ENCODE results near the gene AUNIP. TPM values are rescaled to one million over a fixed set of nuclear protein-coding genes. Genes with fewer than 3 reads are reported as not detected.

AUNIP gene
- total RNA-seq, result 1 to 10 TPM; 4.8 TPM

DNA sequence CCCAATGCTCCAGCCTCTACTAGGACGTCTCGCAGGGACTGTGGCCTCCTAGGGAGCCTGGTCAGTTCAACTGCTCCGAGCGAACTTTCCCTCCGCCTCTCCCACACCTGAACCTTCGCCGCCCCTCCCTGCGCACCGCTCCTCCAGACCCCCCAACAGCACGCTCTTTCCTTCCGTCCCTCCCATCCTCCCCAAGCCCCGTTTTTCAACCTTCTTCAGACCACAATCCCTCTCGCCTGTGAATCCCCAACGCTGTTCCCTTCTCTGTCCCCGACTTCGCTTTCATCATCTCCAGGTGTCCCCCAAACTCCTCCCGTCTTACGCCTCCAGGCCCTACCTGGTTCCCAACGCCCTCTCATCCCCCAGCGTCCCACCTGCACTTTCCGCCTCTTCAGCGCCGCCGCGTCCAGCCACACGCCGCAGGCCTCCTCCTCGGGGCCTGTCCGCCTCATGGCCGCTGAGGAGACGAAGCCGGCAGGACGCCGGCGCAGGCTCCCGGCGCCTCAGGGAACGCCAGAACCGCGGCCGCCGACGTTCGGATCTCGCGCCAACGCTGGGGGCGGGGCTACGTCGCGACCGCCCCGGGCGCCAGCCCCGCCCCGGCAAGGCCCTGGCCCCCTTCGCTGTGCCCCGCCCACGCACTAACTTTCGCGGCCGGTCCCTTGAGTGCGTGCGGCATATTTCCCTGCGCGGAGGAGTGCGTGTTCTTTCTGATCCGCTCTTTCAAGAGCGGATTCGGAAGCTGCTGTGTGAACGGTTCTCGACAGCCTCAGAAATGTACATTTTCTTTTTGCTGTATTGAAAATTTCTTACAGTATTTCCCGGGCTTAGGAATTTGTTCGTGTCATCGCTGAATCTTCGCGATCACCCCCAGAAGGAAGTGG lies at the start of gene AUNIP:
Gene AUNIP, minus strand, starts transcription at position 552 of the 884 bp plus-strand sequence. Its CDS starts 100 bp downstream, at position 452.
- DNase-seq, result peak; percentile 95
- Mint-ChIP-seq H3K4me3 (peak within 1 kb of the TSS; percentile 88), H3K27me3 (no peaks in the 10 kb centered on the region), H3K36me3 (peaks cover 7% of the 10 kb centered on the region), H3K27ac (peak within 1 kb of the TSS; percentile 91), H3K4me1 (peaks cover 21% of the 10 kb centered on the region), H3K9me3 (no peaks in the 10 kb centered on the region)
- ATAC-seq (ENCODE audit: low read depth), result peak; percentile 94
- POLR2A ChIA-PET, result interaction anchor here (1.3 kb wide), 1 partner anchor 39 kb away, joined by 5 read pairs; the partner anchor contains the start of gene MTFR1L

GRCh38 chr1:25909040-25909439 lies 49.8 kb upstream of the AUNIP start:
- POLR2A ChIA-PET, result no interaction called here
- DNase-seq, result no peak
- no peak overlapping the region for H3K27ac Mint-ChIP-seq
- H3K4me3 Mint-ChIP-seq, result no peak overlapping the region
- H3K4me1 Mint-ChIP-seq, result peaks cover 15% of the 10 kb centered on the region
- H3K9me3 Mint-ChIP-seq, result no peaks in the 10 kb centered on the region
- no peak for ATAC-seq (ENCODE audit: low read depth)
- peaks cover 22% of the 10 kb centered on the region for H3K27me3 Mint-ChIP-seq
- peaks cover 12% of the 10 kb centered on the region for H3K36me3 Mint-ChIP-seq

- no peak for ATAC-seq (ENCODE audit: low read depth)
- no peak for DNase-seq
- Mint-ChIP-seq H3K27me3 (peaks cover 20% of the 10 kb centered on the region), H3K36me3 (peaks cover 14% of the 10 kb centered on the region), H3K9me3 (no peaks in the 10 kb centered on the region), H3K4me3 (no peak overlapping the region), H3K27ac (no peak overlapping the region), H3K4me1 (peaks cover 22% of the 10 kb centered on the region)
- POLR2A ChIA-PET, result interaction anchor here (0.6 kb wide), 1 partner anchor 403 kb away, joined by 3 read pairs; no protein-coding TSS in a partner anchor
Observed at GRCh38 chr1:25908161-25908560, 48.9 kb upstream of the AUNIP start.

DNA sequence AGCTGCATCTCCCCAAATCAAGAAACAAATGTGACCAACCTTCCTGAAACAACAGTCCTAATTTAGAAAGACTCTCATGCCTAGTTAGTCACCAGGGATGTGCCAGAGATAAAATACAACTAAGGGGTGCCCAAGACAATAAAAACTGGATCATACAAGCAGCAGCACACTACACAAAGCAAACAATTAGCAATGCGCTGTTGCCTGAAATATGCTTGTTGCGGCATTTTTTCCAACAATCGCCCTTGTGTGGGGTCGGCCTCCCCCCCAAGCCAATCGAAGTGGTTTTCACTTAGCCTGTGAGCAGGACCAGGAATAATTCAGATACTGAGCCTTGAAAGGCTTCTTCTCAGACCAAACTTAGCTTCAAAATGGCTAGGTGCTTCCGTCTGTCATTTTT lies 48.3 kb upstream of the AUNIP start:
- H3K9me3 Mint-ChIP-seq, result no peaks in the 10 kb centered on the region
- no peak overlapping the region for H3K27ac Mint-ChIP-seq
- ATAC-seq (ENCODE audit: low read depth) (no peak), DNase-seq (no peak)
- peaks cover 25% of the 10 kb centered on the region for H3K4me1 Mint-ChIP-seq
- POLR2A ChIA-PET, result interaction anchor here (0.6 to 4.0 kb wide), 4 partner anchors 15 to 403 kb away, joined by 3 to 52 read pairs (median 6); partner anchors contain the start of gene PAFAH2
- H3K36me3 Mint-ChIP-seq, result peaks cover 16% of the 10 kb centered on the region
- no peak overlapping the region for H3K4me3 Mint-ChIP-seq
- peaks cover 20% of the 10 kb centered on the region for H3K27me3 Mint-ChIP-seq

DNA sequence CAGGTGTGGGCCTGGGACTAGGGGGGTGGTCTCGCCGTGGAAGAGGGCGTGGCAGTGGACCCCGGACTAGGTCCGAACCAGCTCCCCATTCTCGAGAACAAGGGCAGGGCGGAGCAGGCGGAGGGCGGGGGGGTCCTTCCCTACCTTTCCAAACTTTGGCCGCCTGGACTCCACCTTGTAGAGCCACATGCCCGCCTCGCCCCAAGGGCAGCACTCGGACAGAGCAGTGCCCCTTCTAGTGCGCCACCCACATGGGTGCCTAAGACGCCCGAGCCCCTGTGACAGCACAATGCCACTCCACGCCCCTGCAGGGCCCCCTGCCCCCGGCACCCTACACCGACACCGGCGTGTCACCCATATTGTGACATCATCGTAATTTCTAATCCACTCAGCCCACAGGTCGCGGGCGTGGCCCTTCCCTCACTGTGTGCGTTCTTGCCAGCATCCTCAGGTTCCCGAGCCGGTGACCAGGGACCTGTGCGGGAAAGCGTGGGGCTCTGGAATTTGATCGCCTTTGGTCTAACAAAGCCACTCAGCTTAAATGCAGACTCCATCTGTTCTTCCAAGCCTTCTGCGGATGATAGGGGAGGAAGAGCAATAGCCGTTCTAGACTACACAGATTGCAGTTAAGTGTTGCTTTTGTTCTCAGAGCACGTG lies 47.5 kb upstream of the AUNIP start:
- peak overlapping the region; percentile 95 for H3K27ac Mint-ChIP-seq
- POLR2A ChIA-PET, result interaction anchor here (1.2 to 4.0 kb wide), 4 partner anchors 11 to 91 kb away, joined by 5 to 52 read pairs (median 12); partner anchors contain the start of gene PAFAH2
- DNase-seq (no peak), ATAC-seq (ENCODE audit: low read depth) (no peak)
- peaks cover 18% of the 10 kb centered on the region for H3K36me3 Mint-ChIP-seq
- H3K27me3 Mint-ChIP-seq, result peaks cover 20% of the 10 kb centered on the region
- H3K9me3 Mint-ChIP-seq, result no peaks in the 10 kb centered on the region
- H3K4me1 Mint-ChIP-seq, result peaks cover 28% of the 10 kb centered on the region
- peak overlapping the region; percentile 95 for H3K4me3 Mint-ChIP-seq

DNA sequence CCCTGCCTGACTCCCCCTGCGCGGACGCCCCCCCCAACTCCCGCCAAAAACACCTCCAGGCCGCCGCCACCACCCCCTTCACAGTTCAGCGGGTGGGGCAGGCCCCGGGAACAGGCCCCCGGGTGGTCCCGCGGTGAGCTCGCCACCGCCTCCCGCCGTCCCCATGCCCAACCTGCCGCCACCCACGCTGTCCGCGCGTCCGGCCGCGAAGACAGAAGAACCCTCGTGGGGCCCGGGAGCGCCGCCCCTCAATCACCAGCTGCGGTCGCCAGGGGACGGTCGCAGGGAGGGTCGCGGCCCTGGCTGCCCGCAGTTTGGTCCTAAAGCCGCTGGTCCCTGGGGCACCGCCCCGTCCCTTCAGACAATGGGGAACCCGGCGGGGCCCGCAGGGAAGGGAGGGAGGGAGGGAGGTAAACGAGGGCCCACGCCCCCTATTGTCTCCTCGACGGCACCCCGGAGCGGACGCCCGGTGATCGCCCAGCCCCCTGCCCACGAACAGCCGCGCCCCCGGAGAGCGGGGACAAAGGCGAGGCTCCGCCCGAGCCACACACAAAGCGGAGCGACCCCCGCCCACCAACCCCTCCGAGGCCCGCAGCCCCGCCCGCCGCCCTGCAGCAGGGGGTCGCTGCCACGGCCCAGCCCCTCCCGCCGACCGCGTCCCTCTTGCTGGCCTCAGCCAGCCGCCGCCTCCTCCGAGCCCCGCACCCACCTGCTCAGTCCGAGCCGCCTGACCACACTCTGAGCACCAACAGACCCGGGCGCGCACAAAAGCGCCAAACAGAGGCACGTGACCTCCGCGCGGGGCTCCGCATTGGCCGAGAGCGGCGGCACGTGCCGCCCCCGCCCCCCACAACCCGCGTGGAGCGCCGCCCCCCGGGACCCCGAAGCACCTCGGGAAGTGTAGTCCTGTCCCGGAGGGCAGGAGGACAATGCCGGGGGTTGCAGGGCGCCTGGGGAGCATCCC lies 46.7 kb upstream of the AUNIP start, which contains the start of gene STMN1:
Gene STMN1, minus strand, starts transcription at position 740 of the 964 bp plus-strand sequence. CDS start 1,743 bp downstream, outside the sequence.
- POLR2A ChIA-PET, result interaction anchor here (1.2 to 4.0 kb wide), 9 partner anchors 10 to 91 kb away, joined by 5 to 52 read pairs (median 14); partner anchors contain the start of gene PAFAH2
- ATAC-seq (ENCODE audit: low read depth), result peak; percentile 69
- Mint-ChIP-seq H3K27me3 (peaks cover 20% of the 10 kb centered on the region), H3K4me3 (peak within 1 kb of the TSS; percentile 95), H3K4me1 (peaks cover 36% of the 10 kb centered on the region), H3K36me3 (peaks cover 26% of the 10 kb centered on the region), H3K9me3 (no peaks in the 10 kb centered on the region), H3K27ac (peak within 1 kb of the TSS; percentile 95)
- DNase-seq, result peak; percentile 89

DNA sequence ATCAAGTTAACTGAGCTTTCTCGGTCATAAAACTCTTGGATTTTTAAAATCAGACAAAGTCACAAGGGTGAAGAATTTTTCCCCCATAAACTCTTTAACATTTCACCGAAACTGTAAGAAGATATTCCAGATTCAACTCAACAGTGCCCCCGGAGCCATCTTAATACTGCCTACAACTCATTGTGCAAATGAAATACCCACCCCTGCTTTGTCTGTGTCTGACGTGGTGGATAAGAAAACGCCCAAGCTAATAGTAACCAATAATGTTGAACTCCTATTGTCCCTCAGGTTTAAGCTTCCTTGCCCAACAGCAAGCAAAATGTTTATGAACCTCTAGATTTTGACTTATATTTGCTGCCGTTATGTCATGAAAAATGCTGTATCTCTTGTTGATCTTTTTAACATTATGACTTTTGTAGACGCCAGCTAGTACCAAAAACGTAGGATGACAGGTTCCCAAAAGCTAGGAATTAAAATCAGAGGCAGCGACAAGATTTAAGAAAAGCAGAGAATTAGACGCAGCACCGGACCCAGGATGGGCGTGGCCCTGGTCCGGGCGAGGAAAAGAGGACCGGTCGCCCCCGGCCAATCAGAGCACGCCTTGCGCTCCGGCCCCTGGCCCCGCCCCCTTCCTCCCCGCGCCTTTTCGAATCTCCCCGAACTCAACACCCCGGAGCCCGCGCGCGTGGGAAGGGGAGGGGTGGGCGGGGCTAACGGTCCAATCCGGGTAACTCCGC lies 45.9 kb upstream of the AUNIP start:
- Mint-ChIP-seq H3K36me3 (peaks cover 33% of the 10 kb centered on the region), H3K4me3 (peak overlapping the region; percentile 95), H3K4me1 (peaks cover 41% of the 10 kb centered on the region), H3K9me3 (no peaks in the 10 kb centered on the region), H3K27ac (peak overlapping the region; percentile 94), H3K27me3 (peaks cover 20% of the 10 kb centered on the region)
- peak; percentile 77 for ATAC-seq (ENCODE audit: low read depth)
- DNase-seq, result peak; percentile 95
- POLR2A ChIA-PET, result interaction anchor here (0.6 to 4.0 kb wide), 11 partner anchors 9 to 123 kb away, joined by 3 to 52 read pairs (median 11); partner anchors contain the start of genes MTFR1L, PAFAH2 and PAQR7

GRCh38 chr1:25903986-25904385 lies 44.7 kb upstream of the AUNIP start:
- Mint-ChIP-seq H3K27me3 (peaks cover 18% of the 10 kb centered on the region), H3K36me3 (peaks cover 36% of the 10 kb centered on the region), H3K27ac (peak overlapping the region; percentile 94), H3K4me3 (peak overlapping the region; percentile 95), H3K9me3 (no peaks in the 10 kb centered on the region), H3K4me1 (peaks cover 45% of the 10 kb centered on the region)
- DNase-seq (no peak), ATAC-seq (ENCODE audit: low read depth) (no peak)
- POLR2A ChIA-PET, result interaction anchor here (0.6 to 4.0 kb wide), 10 partner anchors 8 to 93 kb away, joined by 3 to 52 read pairs (median 12); partner anchors contain the start of genes PAFAH2 and PAQR7

DNA sequence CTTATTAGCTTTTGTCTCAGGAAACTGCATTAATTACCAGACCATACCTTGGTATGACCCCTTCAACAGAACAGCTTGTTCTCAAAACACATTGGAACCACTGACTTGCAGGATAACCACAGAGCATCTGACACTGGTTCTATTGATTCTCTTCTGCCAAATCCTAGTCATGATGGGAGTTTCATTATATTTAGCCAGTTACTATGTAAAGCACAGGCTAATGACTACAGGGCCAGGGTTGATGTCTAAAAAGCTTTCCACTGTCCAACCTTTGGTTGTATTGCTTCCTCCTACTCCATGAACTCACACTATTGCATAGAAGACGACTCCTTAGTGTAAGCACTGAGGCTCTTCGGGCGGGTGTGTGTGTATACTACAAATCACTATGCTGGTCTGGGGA lies 43.2 kb upstream of the AUNIP start:
- H3K27me3 Mint-ChIP-seq, result peaks cover 6% of the 10 kb centered on the region
- no peaks in the 10 kb centered on the region for H3K9me3 Mint-ChIP-seq
- no peak for ATAC-seq (ENCODE audit: low read depth)
- no peak overlapping the region for H3K4me3 Mint-ChIP-seq
- DNase-seq, result no peak
- peaks cover 49% of the 10 kb centered on the region for H3K4me1 Mint-ChIP-seq
- peak overlapping the region; percentile 45 for H3K27ac Mint-ChIP-seq
- H3K36me3 Mint-ChIP-seq, result peaks cover 44% of the 10 kb centered on the region
- POLR2A ChIA-PET, result interaction anchor here (0.8 to 1.6 kb wide), 3 partner anchors 88 to 100 kb away, joined by 3 to 8 read pairs (median 5); partner anchors contain the start of gene PAFAH2

DNA sequence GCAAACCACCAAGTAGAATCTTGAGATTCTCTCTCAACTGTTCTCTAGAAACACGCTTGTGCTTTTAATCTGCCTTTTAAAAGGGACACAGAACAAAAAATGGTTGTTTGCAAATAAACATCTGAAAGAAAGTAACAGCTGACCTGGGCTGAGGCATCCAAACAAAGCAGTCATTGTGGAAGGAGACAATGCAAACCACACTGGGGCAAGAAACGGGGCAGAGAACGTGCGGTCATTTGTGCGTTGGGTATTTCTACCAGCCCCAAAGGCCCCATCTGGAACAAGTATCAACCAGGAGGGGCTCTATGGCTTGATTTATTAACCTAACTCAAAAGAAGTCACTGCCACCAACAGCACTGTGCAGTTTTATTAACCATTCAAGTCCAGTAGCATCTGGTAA lies 41.0 kb upstream of the AUNIP start:
- H3K4me1 Mint-ChIP-seq, result peaks cover 50% of the 10 kb centered on the region
- POLR2A ChIA-PET, result interaction anchor here (0.7 to 3.9 kb wide), 4 partner anchors 67 to 118 kb away, joined by 3 to 26 read pairs (median 6); partner anchors contain the start of gene PAFAH2

DNA sequence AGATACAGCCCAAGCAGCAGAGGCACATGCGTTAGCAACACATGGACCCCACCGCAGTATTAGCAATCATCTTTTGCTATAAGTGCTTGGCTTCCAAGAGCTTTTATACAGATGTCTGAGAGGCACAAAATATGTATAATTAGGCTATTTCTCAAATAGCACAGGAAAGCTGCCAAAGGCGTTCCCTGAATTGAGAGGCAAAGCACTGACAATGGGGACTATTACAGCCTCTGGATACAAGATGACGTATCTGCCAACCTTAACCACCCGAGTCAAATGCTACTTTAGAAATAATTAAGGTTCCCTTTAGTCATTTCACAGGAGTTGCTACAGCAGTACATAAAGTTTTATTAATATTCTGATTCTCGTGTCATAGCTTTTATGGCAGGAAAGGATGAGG lies 40.5 kb upstream of the AUNIP start:
- H3K9me3 Mint-ChIP-seq, result no peaks in the 10 kb centered on the region

More for the DNA sequence above, 41.0 kb upstream of the AUNIP start:
- no peaks in the 10 kb centered on the region for H3K27me3 Mint-ChIP-seq
- H3K9me3 Mint-ChIP-seq, result no peaks in the 10 kb centered on the region
- no peak overlapping the region for H3K4me3 Mint-ChIP-seq
- H3K27ac Mint-ChIP-seq, result peak overlapping the region; percentile 10
- H3K36me3 Mint-ChIP-seq, result peaks cover 45% of the 10 kb centered on the region
- DNase-seq (no peak), ATAC-seq (ENCODE audit: low read depth) (no peak)

More for the DNA sequence above, 40.5 kb upstream of the AUNIP start:
- Mint-ChIP-seq H3K4me1 (peaks cover 51% of the 10 kb centered on the region), H3K4me3 (no peak overlapping the region), H3K27me3 (no peaks in the 10 kb centered on the region), H3K36me3 (peaks cover 42% of the 10 kb centered on the region), H3K27ac (no peak overlapping the region)
- ATAC-seq (ENCODE audit: low read depth) (no peak), DNase-seq (no peak)
- POLR2A ChIA-PET, result interaction anchor here (1.2 to 3.9 kb wide), 2 partner anchors 98 to 118 kb away, joined by 3 to 26 read pairs; partner anchors contain the start of gene PAFAH2

All from activated naive CD8-positive, alpha-beta T cell treated with anti-CD3 and anti-CD28 coated beads, Interleukin-2, amount 10 ng/mL, durations not matched to agents 7 days and 5 days (primary cell).